Stomach (tissue), 9 donors: Measurements from ENCODE around the gene GJC3. TPM values are rescaled to one million over a fixed set of nuclear protein-coding genes. Genes with fewer than 3 reads are reported as not detected.

Source experiments
- DNase-seq, 2 donors: peaks; one replicate each; pipeline versions ENCODE4 v3.0.0 to v3.0.0-alpha.2; 2013 to 2019
- H3K27ac ChIP-seq, 5 donors: fragments of 200-600 bp in 4 of 5; sonication (generic) in 4 of 5; one replicate each; pipeline ENCODE4 v1.5.1; 2013 to 2019; ENCODE audit warnings: mild to moderate bottlenecking in 1 of 5, moderate library complexity in 1 of 5
- H3K27me3 ChIP-seq, 3 donors: fragments of 200-600 bp; sonication (generic); one replicate each; pipeline ENCODE4 v1.5.1; 2017 to 2019; ENCODE audit warnings: mixed run types in 1 of 3
- H3K36me3 ChIP-seq, 4 donors: fragments of 200-600 bp; sonication (generic); 1 replicate in 3 of 4; 2 replicates in 1 of 4; pipeline ENCODE4 v1.5.1; 2016 to 2019
- H3K4me1 ChIP-seq, 4 donors: fragments of 200-600 bp; sonication (generic); one replicate each; pipeline ENCODE4 v1.5.1; 2016 to 2019
- H3K4me3 ChIP-seq, 4 donors: fragments of 200-600 bp; sonication (generic) in 3 of 4; one replicate each; pipeline ENCODE4 v1.5.1; 2016 to 2019; ENCODE audit warnings: mild to moderate bottlenecking in 1 of 4
- H3K9me3 ChIP-seq, 4 donors: fragments of 200-600 bp; sonication (generic); one replicate each; pipeline ENCODE4 v1.5.1; 2016 to 2019
- EP300 ChIP-seq: sonication (generic); formaldehyde crosslinking; IDR thresholded peaks from one replicate; pipeline ENCODE4 v1.6.1; 2017; ENCODE audit warnings: antibody characterized with exemption
- POLR2A ChIP-seq, 4 donors: fragments of 450-650 bp; IDR thresholded peaks; one replicate each; pipeline ENCODE4 v1.6.1; 2016; ENCODE audit warnings: antibody characterized with exemption in 4 of 4, control low read depth in 2 of 4, mild to moderate bottlenecking in 1 of 4, moderate library complexity in 1 of 4
- POLR2AphosphoS5 ChIP-seq, 3 donors: sonication (generic); formaldehyde crosslinking; IDR thresholded peaks; one replicate each; pipeline ENCODE4 v1.6.1; 2016; ENCODE audit warnings: antibody characterized with exemption in 3 of 3
- WGBS, 5 donors: extraction: QIAGEN DNeasy Blood & Tissue Kit in 3 of 5; methylation state at CpG; one replicate each; pipeline versions ENCODE4 v1.1.5 to v1.1.7; 2013 to 2018; 5-methylcytosine and 5-hydroxymethylcytosine counted together
- intact Hi-C: fragments of 100-400 bp; cut with DNase I; formaldehyde crosslinking; loops from one replicate; pipeline ENCODE4 v1.15.1; 2023; ENCODE audit warnings: low total_unique reads
- polyA plus RNA-seq, 3 donors: library from polyadenylated mRNA; stranded (reverse); fragments of 200-250 nt; gene quantifications; one replicate each; pipeline ENCODE4 v1.2.3, GENCODE V29; 2013
- total RNA-seq, 5 donors: library from RNA; depleted of rRNA; stranded (reverse); fragments of >200 nt; gene quantifications; one replicate each; pipeline versions ENCODE4 v1.1.0 to v1.2.3, GENCODE V29; 2014 to 2016
- TF ChIP-seq, protein P1 (sequence below), 7 experiments: fragments of 450-650 bp in 4 of 7; fragments of 200-600 bp in 3 of 7; sonication (generic) in 3 of 7; IDR thresholded peaks; one replicate each; pipeline ENCODE4 v1.5.1; 2016 to 2019; ENCODE audit warnings: antibody characterized with exemption in 7 of 7, control low read depth in 2 of 7, mild to moderate bottlenecking in 1 of 7
- donor health status: healthy with polysubstance abuse.
- donor health status: Bipolar disorder and iron deficiency.
- donor health status: healthy.

Gene GJC3
- total and polyA plus RNA-seq, 8 donors: 0.15 to 0.75 TPM; not detected in 6

DNA sequence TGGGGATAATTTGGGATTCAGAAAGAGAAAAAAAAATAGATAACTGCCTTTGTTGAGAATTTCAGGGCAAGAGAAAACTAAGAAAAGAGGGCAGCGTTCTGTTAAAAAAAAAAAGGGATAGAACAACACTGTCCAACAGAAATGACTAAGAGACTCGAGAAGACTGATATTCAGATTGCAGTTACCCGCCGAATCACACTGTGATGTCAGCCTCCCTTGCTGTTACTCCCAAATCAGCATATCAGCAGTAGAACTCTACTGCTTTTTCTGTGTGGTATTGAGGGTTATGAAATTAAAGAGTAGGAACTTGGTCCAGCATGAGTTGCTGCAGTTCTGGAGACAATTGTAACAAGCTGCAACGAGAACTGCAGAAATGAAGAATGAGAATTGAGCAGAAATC lies 1.9 kb downstream of the GJC3 start:
- intact Hi-C loops: no loop called here
- Histone ChIP-seq H3K27ac (no peak overlapping the region), H3K36me3 (no peaks in the 10 kb centered on the region), H3K27me3 (peaks cover 0 to 20% (median 0%) of the 10 kb centered on the region in 3 donors), H3K9me3 (no peaks in the 10 kb centered on the region), H3K4me1 (peaks cover 0 to 13% (median 6%) of the 10 kb centered on the region in 4 donors), H3K4me3 (no peak overlapping the region)
- 66 to 78% (median 74%) methylated on average over 5 of the region's 5 CpGs for WGBS, 5 donors
- TF ChIP-seq POLR2A (IDR thresholded peaks at IDR 0.05): no peak
- no peak for TF ChIP-seq EP300
- TF ChIP-seq, protein P1, sequence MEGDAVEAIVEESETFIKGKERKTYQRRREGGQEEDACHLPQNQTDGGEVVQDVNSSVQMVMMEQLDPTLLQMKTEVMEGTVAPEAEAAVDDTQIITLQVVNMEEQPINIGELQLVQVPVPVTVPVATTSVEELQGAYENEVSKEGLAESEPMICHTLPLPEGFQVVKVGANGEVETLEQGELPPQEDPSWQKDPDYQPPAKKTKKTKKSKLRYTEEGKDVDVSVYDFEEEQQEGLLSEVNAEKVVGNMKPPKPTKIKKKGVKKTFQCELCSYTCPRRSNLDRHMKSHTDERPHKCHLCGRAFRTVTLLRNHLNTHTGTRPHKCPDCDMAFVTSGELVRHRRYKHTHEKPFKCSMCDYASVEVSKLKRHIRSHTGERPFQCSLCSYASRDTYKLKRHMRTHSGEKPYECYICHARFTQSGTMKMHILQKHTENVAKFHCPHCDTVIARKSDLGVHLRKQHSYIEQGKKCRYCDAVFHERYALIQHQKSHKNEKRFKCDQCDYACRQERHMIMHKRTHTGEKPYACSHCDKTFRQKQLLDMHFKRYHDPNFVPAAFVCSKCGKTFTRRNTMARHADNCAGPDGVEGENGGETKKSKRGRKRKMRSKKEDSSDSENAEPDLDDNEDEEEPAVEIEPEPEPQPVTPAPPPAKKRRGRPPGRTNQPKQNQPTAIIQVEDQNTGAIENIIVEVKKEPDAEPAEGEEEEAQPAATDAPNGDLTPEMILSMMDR (IDR thresholded peaks at IDR 0.05): no peak
- no peak for TF ChIP-seq POLR2AphosphoS5 (IDR thresholded peaks at IDR 0.05)
- no peak for DNase-seq

DNA sequence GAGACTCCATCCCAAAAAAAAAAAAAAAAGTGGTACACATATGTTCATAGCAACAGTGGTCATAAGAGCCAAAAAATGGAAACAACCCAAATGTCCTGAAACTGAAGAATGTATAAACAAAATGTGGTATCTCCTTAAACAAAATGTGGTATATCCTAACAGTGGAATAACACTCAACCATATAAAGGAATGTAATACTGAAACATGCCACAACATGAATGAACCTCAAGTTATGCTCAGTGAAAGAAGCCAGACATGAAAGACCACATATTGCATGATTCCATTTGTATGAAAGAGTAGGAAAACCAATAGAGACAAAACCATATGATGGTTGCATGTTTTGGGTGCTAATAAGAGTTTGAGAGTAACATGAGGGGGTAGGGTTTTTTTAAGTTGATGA lies 3.1 kb downstream of the GJC3 start:
- intact Hi-C loops: no loop called here
- TF ChIP-seq, protein P1 (IDR thresholded peaks at IDR 0.05): no peak
- TF ChIP-seq POLR2AphosphoS5 (IDR thresholded peaks at IDR 0.05): no peak
- no peak for TF ChIP-seq POLR2A (IDR thresholded peaks at IDR 0.05)
- no peak for TF ChIP-seq EP300
- peaks cover 0 to 20% (median 0%) of the 10 kb centered on the region in 3 donors for H3K27me3 ChIP-seq
- no peak overlapping the region for H3K4me3 ChIP-seq
- no peak overlapping the region for H3K27ac ChIP-seq
- H3K4me1 ChIP-seq: peaks cover 0 to 13% (median 6%) of the 10 kb centered on the region in 4 donors
- H3K36me3 ChIP-seq: peaks cover 0 to 4% (median under 1%) of the 10 kb centered on the region in 4 donors
- no peaks in the 10 kb centered on the region for H3K9me3 ChIP-seq
- no peak for DNase-seq

DNA sequence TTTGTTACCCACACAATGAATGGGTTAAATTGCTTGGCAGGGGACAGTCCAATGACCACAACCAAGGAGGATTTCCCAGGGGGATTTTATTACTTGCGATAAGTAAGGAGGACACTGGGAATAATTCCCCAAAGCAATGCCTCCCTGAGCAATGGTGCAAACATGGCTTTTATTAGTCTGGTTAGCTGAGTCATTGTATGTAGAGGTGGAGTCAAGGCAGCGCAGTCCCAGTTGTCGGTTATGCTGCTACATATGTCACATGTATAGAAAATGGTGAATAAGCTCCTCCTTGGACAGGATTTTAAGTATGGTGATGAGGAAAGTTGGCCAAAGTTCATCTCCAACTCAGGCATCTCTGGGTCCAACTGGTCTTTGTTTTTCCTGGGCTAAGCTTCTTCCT lies 6.2 kb downstream of the GJC3 start:
- WGBS, 5 donors: 90 to 95% (median 94%) methylated on average over 3 of the region's 3 CpGs

DNA sequence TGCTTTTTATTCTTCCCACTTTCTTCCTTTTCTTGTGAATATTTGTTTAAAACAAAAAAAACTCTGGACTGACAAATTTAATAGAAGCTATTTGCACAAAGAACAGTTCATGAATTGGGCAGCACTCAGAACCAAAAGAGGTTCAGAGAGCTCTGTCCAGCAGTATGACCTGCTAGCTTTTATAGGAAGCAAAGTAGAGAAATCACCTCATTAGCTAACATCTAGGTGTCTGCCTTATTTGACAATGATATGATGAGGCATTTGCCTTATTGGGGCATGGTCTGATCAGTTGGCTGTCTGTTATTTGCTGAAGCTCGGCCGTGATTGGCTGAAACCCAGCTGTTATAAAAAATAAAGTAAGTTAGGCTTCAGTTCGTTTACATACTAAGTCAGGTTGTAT lies 9.3 kb downstream of the GJC3 start:
- Histone ChIP-seq H3K4me1 (peaks cover 37 to 53% (median 44%) of the 10 kb centered on the region in 4 donors), H3K4me3 (peak overlapping the region; percentile 70 to 88 (median 80)), H3K36me3 (peaks cover 7 to 31% (median 15%) of the 10 kb centered on the region in 4 donors), H3K27ac (peak overlapping the region in 4 of 5 donors; percentile 93 to 97 (median 95)), H3K27me3 (no peaks in the 10 kb centered on the region), H3K9me3 (no peaks in the 10 kb centered on the region)
- peak in 1 of 2 donors; percentile 14 for DNase-seq
- TF ChIP-seq POLR2A (IDR thresholded peaks at IDR 0.05): no peak
- no peak for TF ChIP-seq POLR2AphosphoS5 (IDR thresholded peaks at IDR 0.05)
- TF ChIP-seq, protein P1 (IDR thresholded peaks at IDR 0.05): no peak
- TF ChIP-seq EP300: no peak
- WGBS, 5 donors: 58 to 89% (median 77%) methylated on average over 3 of the region's 3 CpGs
- intact Hi-C loops: no loop called here

More for the DNA sequence above, 6.2 kb downstream of the GJC3 start:
- peaks cover 0 to 7% (median 1%) of the 10 kb centered on the region in 4 donors for H3K36me3 ChIP-seq
- no peak overlapping the region for H3K27ac ChIP-seq
- no peak overlapping the region for H3K4me3 ChIP-seq
- no peak for DNase-seq
- TF ChIP-seq POLR2AphosphoS5 (IDR thresholded peaks at IDR 0.05) (no peak), POLR2A (IDR thresholded peaks at IDR 0.05) (no peak), EP300 (no peak)
- TF ChIP-seq, protein P1 (IDR thresholded peaks at IDR 0.05): no peak
- no peaks in the 10 kb centered on the region for H3K9me3 ChIP-seq
- intact Hi-C loops: no loop called here
- H3K4me1 ChIP-seq: peaks cover 14 to 22% (median 18%) of the 10 kb centered on the region in 4 donors
- H3K27me3 ChIP-seq: peaks cover 0 to 9% (median 0%) of the 10 kb centered on the region in 3 donors
